Subcutaneous adipose tissue (tissue), 4 donors: ENCODE data around the gene ZSCAN10. TPM values are rescaled to one million over a fixed set of nuclear protein-coding genes. Genes with fewer than 3 reads are reported as not detected.

Experiments used
- total RNA-seq, 4 donors: library from RNA; depleted of rRNA; stranded (reverse); fragments of >200 nt; gene quantifications; one replicate each; pipeline ENCODE4 v1.1.0, GENCODE V29; 2016
- TF ChIP-seq, protein P1 (sequence below): fragments of 450-650 bp; IDR thresholded peaks from one replicate; pipeline ENCODE4 v1.5.1; 2016; ENCODE audit warnings: low read depth, mild to moderate bottlenecking, control low read depth, antibody characterized with exemption, moderate library complexity

The ZSCAN10 gene
- total RNA-seq, 4 donors from 2014 or later = not detected

DNA sequence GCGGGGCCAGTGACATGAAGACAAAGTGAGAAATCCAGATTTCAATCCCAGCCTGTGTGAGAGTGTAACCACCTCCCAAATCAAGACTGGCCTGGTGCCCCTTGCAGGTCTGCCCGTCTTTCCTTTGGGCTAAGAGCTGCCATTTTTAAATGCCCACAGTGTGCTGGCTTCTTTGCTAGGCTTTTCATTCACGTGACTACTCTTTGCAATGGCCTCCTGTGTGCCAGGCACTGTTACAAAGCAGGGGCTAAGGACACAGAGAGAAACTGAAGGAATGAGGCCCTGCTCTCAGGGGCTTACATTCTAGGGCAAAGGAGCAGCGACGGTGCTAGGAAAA is 269 bp upstream of the ZSCAN10 start:
- TF ChIP-seq, protein P1, sequence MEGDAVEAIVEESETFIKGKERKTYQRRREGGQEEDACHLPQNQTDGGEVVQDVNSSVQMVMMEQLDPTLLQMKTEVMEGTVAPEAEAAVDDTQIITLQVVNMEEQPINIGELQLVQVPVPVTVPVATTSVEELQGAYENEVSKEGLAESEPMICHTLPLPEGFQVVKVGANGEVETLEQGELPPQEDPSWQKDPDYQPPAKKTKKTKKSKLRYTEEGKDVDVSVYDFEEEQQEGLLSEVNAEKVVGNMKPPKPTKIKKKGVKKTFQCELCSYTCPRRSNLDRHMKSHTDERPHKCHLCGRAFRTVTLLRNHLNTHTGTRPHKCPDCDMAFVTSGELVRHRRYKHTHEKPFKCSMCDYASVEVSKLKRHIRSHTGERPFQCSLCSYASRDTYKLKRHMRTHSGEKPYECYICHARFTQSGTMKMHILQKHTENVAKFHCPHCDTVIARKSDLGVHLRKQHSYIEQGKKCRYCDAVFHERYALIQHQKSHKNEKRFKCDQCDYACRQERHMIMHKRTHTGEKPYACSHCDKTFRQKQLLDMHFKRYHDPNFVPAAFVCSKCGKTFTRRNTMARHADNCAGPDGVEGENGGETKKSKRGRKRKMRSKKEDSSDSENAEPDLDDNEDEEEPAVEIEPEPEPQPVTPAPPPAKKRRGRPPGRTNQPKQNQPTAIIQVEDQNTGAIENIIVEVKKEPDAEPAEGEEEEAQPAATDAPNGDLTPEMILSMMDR = no peak

DNA sequence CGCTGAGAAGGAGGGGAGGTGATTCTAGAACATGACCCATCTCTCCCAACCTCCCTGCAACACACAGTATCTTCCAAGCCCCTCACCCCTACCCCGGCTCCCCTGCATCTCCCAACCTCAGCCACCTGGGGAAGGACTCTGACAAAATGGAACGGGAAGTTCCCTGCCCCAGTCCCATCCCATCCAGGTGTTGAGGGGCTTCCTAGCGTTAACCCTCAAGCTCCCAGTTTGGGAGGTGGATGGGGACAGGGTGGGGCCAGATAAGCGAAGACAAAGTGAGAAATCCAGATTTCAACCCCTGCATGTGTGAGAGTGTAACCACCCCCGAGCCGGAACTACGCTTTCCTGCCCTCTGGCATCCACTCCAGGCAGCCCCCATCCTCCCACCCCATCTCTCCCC is 1.8 kb downstream of the ZSCAN10 start:
- TF ChIP-seq, protein P1 = no peak

DNA sequence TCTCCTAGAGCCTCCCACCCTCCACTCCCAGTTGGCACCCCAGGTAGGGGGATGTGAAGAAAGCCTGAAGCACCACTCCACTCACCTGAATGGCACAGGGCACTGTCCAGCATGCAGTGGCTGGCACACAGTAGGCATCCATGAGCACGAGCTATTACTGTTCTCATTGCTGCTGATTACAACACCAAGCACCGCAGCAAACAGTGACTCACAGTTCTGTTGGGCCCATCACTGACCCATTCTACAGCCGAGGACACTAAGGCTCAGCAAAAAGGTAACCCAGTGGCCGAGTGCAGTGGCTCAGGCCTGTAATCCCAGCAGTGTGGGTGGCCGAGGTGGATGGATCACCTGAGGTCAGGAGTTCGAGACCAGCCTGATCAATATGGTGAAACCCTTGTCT is 2.7 kb downstream of the ZSCAN10 start:
- TF ChIP-seq, protein P1 = no peak

DNA sequence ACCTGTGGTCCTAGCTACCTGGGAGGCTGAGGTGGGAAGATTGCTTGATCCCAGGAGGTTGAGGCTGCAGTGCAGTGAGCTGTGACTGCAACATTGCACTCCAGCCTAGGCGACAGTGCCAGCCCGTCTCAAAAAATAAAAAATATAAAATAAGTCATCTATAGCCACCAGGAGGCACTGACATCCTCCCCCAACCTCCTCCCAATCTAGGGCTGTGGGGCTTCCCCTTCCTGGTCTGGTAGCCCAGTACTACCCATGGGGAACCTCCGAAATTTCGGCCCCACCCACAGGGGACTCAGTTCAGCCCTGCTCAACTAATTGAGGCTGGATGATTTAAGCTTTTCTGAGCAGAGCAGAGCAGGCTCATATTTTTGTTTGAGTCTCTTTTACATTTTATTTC is 3.2 kb downstream of the ZSCAN10 start:
- TF ChIP-seq, protein P1 = no peak

DNA sequence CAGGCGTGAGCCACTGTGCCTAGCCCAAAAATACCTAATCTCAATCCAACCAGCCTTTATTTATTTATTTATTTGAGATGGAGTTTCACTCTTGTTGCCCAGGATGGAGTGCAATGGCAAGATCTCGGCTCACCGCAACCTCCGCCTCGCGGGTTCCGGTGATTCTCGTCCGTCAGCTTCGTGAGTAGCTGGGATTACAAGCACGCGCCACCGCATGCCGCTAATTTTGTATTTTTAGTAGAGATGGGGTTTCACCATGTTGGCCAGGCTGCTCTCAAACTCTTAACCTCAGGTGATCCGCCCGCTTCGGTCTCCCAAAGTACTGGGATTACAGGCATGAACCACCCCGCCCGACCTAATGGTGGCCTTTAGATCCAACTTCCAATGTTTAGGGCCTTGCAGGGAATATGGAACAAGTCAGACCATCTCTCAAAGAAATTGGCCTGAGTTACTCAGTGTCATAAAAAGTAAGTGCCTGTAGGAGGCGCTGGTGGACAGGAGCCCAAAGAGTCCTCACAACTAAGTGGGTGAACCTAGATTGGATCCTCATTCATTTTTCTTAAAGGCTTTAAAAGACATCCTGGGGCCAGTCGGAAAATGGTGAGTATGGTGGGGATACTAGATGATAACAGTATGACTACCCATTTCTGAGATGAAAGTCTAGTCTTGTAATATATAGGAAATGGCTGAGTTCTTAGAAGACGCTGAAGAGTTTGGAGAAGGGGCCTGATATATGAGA is 4.6 kb downstream of the ZSCAN10 start:
- TF ChIP-seq, protein P1 = no peak

DNA sequence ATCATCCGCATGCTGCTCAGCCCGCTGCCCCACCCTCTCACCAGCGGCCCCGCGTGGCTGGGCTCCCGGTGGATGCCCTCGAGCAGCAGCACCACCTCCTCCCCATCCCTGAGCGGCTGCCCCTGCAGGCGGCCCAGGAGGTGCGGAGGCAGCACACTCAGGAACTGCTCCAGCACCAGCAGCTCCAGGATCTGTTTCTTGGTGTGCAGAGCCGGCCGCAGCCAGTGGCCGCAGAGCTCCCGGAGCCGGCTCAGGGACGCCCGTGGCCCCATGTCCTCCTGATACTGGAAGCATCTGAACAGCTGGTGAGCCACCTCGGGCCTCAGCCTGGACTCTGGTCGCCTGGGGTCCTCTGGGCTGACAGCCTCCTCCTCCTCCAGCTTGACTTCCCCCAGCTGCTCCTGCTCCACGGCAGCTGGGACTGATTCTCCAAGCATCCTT is 6.6 kb downstream of the ZSCAN10 start:
- TF ChIP-seq, protein P1 = no peak

DNA sequence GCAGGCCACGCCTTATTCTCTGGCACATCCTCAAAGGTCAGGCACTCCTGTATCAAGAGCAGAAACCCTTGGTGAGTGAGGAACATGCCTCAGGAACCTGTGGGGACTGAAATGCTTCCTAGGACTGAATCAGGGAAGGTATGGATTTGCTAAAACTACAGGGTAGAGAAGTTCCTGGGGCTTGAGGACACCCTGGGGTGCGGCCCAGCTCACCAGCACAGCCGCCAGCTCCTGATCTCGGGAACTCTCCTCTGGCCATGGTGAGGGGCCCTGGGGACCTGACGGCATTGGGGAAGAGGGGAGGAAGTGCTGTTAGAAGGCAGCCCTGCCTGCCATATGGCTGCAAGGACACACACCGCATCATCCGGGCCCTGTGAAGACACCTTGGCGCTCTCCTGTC is 7.5 kb downstream of the ZSCAN10 start:
- TF ChIP-seq, protein P1 = no peak
